Left ventricle myocardium inferior (tissue), 1 donor: ENCODE measurements around the gene TRIO. TPM values are rescaled to one million over a fixed set of nuclear protein-coding genes. Genes with fewer than 3 reads are reported as not detected.

Source experiments
- DNase-seq: peaks from one replicate; pipeline ENCODE4 v3.0.0-alpha.2; 2020
- H3K27ac ChIP-seq: fragments of 200-600 bp; replicated peaks from 2 replicates; pipeline ENCODE4 v1.8.0; 2021
- H3K27me3 ChIP-seq: fragments of 200-600 bp; 2 replicates; pipeline ENCODE4 v1.8.0; 2021; ENCODE audit warnings: low read depth
- H3K36me3 ChIP-seq: fragments of 200-600 bp; 2 replicates; pipeline ENCODE4 v1.8.0; 2021
- H3K4me1 ChIP-seq: fragments of 200-600 bp; 2 replicates; pipeline ENCODE4 v1.8.0; 2021
- H3K4me3 ChIP-seq: fragments of 200-600 bp; 2 replicates; pipeline ENCODE4 v1.8.0; 2021; ENCODE audit warnings: mild to moderate bottlenecking, moderate library complexity
- H3K9me3 ChIP-seq: fragments of 200-600 bp; replicated peaks from 2 replicates; pipeline ENCODE4 v1.8.0; 2021
- CTCF ChIP-seq: fragments of 200-600 bp; IDR thresholded peaks from 2 replicates; pipeline ENCODE4 v1.8.0; 2021; ENCODE audit warnings: antibody characterized with exemption, mild to moderate bottlenecking, borderline replicate concordance
- intact Hi-C: fragments of 100-400 bp; cut with micrococcal nuclease; formaldehyde crosslinking; loops from one replicate; pipeline ENCODE4 v1.11.0; 2022
- total RNA-seq: library from RNA; stranded (reverse); fragmentation: NEBNext Ultra II Directional; extraction: Animal tissue kit (Norgen Biotek cat#: 25700); gene quantifications from one replicate; pipeline ENCODE4 v1.2.1, GENCODE V29; 2021
- donor health status: DM: no; HTN: yes; CAD: no; lungs with severe emphysema.

Gene TRIO
- total RNA-seq, 1 donor from 2014 or later = 52.8 TPM

- Histone ChIP-seq H3K27me3 (no peaks in the 10 kb centered on the region), H3K4me1 (peaks cover 98% of the 10 kb centered on the region), H3K4me3 (no peak overlapping the region), H3K27ac (peak overlapping the region; percentile 69), H3K36me3 (no peaks in the 10 kb centered on the region), H3K9me3 (no peaks in the 10 kb centered on the region)
- DNase-seq = no peak
- no peak for TF ChIP-seq CTCF
- intact Hi-C loops = no loop called here
Observed at GRCh38 chr5:14187157-14187556, 44.0 kb downstream of the TRIO start.

- Histone ChIP-seq H3K4me3 (no peak overlapping the region), H3K27me3 (no peaks in the 10 kb centered on the region), H3K36me3 (no peaks in the 10 kb centered on the region), H3K9me3 (no peaks in the 10 kb centered on the region), H3K27ac (peak overlapping the region; percentile 69), H3K4me1 (peaks cover 98% of the 10 kb centered on the region)
- intact Hi-C loops = no loop called here
- no peak for TF ChIP-seq CTCF
- no peak for DNase-seq
Observed at GRCh38 chr5:14187660-14188059, 44.5 kb downstream of the TRIO start.

GRCh38 chr5:14188778-14189177 lies 45.6 kb downstream of the TRIO start:
- Histone ChIP-seq H3K36me3 (no peaks in the 10 kb centered on the region), H3K4me1 (peaks cover 98% of the 10 kb centered on the region), H3K9me3 (no peaks in the 10 kb centered on the region), H3K27ac (no peak overlapping the region), H3K4me3 (no peak overlapping the region), H3K27me3 (no peaks in the 10 kb centered on the region)
- intact Hi-C loops = no loop called here
- DNase-seq = no peak
- no peak for TF ChIP-seq CTCF

GRCh38 chr5:14189680-14190079 lies 46.5 kb downstream of the TRIO start:
- intact Hi-C loops = no loop called here
- H3K27me3 ChIP-seq = no peaks in the 10 kb centered on the region
- no peak for DNase-seq
- H3K9me3 ChIP-seq = no peaks in the 10 kb centered on the region
- H3K27ac ChIP-seq = peak overlapping the region; percentile 72
- H3K4me1 ChIP-seq = peaks cover 98% of the 10 kb centered on the region
- peak overlapping the region; percentile 37 for H3K4me3 ChIP-seq
- no peak for TF ChIP-seq CTCF
- no peaks in the 10 kb centered on the region for H3K36me3 ChIP-seq

GRCh38 chr5:14190194-14191164 lies 47.3 kb downstream of the TRIO start:
- Histone ChIP-seq H3K36me3 (no peaks in the 10 kb centered on the region), H3K27ac (peak overlapping the region; percentile 72), H3K4me3 (peak overlapping the region; percentile 37), H3K27me3 (no peaks in the 10 kb centered on the region), H3K9me3 (no peaks in the 10 kb centered on the region), H3K4me1 (peaks cover 96% of the 10 kb centered on the region)
- TF ChIP-seq CTCF = no peak
- intact Hi-C loops = no loop called here
- DNase-seq = no peak
